NCI-H226 (cell line): ENCODE results near the gene ADPRH.
"Not testable (repeated sequence)": the region's sequence is repeated elsewhere in the genome, so short reads cannot be mapped to it uniquely, and the experiment has no call there.

Experiments used
- DNase-seq: peaks from one replicate; pipeline ENCODE4 v3.0.0-alpha.2; 2015

ADPRH gene

GRCh38 chr3:119579366-119580066 lies at the start of gene ADPRH:
Gene ADPRH, plus strand, starts transcription at chr3:119579492. Its CDS starts 2,678 bp downstream, at chr3:119582170.
- no peak for DNase-seq

GRCh38 chr3:119529883-119530282 lies 49.4 kb upstream of the ADPRH start:
- no peak for DNase-seq

GRCh38 chr3:119530456-119530855 lies 48.8 kb upstream of the ADPRH start:
- no peak for DNase-seq

- DNase-seq = no peak
Measured at GRCh38 chr3:119531151-119531550, 48.1 kb upstream of the ADPRH start.

GRCh38 chr3:119534296-119534695 lies 45.0 kb upstream of the ADPRH start:
- no peak for DNase-seq

GRCh38 chr3:119536757-119537156 lies 42.5 kb upstream of the ADPRH start:
- DNase-seq = no peak

GRCh38 chr3:119538772-119539171 lies 40.5 kb upstream of the ADPRH start:
- no peak for DNase-seq

GRCh38 chr3:119541547-119541946 lies 37.7 kb upstream of the ADPRH start:
- DNase-seq = no peak

- no peak for DNase-seq
Measured at GRCh38 chr3:119542168-119542767, 37.0 kb upstream of the ADPRH start.

GRCh38 chr3:119543147-119543546 lies 36.1 kb upstream of the ADPRH start:
- DNase-seq = no peak

- no peak for DNase-seq
Measured at GRCh38 chr3:119547227-119547626, 32.1 kb upstream of the ADPRH start.

- DNase-seq = no peak
Measured at GRCh38 chr3:119548341-119548740, 31.0 kb upstream of the ADPRH start.

GRCh38 chr3:119550192-119550910 lies 28.9 kb upstream of the ADPRH start:
- DNase-seq = no peak

- no peak for DNase-seq
Measured at GRCh38 chr3:119551598-119551997, 27.7 kb upstream of the ADPRH start.

GRCh38 chr3:119552928-119553327 lies 26.4 kb upstream of the ADPRH start:
- not testable (repeated sequence) for DNase-seq

- no peak for DNase-seq
Measured at GRCh38 chr3:119553823-119554415, 25.4 kb upstream of the ADPRH start.

- DNase-seq = no peak
Measured at GRCh38 chr3:119555309-119555735, 24.0 kb upstream of the ADPRH start.

- no peak for DNase-seq
Measured at GRCh38 chr3:119555929-119556328, 23.4 kb upstream of the ADPRH start.

- no peak for DNase-seq
Measured at GRCh38 chr3:119557192-119557876, 22.0 kb upstream of the ADPRH start.

- DNase-seq = no peak
Measured at GRCh38 chr3:119557877-119558269, 21.4 kb upstream of the ADPRH start.

- no peak for DNase-seq
Measured at GRCh38 chr3:119558626-119559317, 20.5 kb upstream of the ADPRH start.

- DNase-seq = peak; percentile 6
Measured at GRCh38 chr3:119559441-119559963, 19.8 kb upstream of the ADPRH start, which contains the start of gene CD80. Gene CD80, minus strand, starts transcription at chr3:119559614. Its CDS starts 1,886 bp downstream, at chr3:119557728.
